ENCODE results near the gene ACACA.
"Not testable (repeated sequence)": the region's sequence is repeated elsewhere in the genome, so short reads cannot be mapped to it uniquely, and the experiment has no call there.

The ACACA gene

GRCh38 chr17:37082311-37082860 lies 324.2 kb downstream of the ACACA start:
- TF ChIP-seq CTCF (IDR thresholded peaks at IDR 0.05; ENCODE audit: low read depth, low read length, missing control alignments), result no peak
- no peak for DNase-seq (ENCODE audit: extremely low read depth, low read depth)
- no peak overlapping the region for H3K4me3 ChIP-seq (replicated peaks; ENCODE audit: low read depth, low read length)

GRCh38 chr17:37081287-37081686 lies 325.3 kb downstream of the ACACA start:
- no peak for DNase-seq (ENCODE audit: extremely low read depth, low read depth)
- no peak overlapping the region for H3K4me3 ChIP-seq (replicated peaks; ENCODE audit: low read depth, low read length)
- TF ChIP-seq CTCF (IDR thresholded peaks at IDR 0.05; ENCODE audit: low read depth, low read length, missing control alignments), result no peak

- H3K4me3 ChIP-seq (replicated peaks; ENCODE audit: low read depth, low read length), result no peak overlapping the region
- DNase-seq (ENCODE audit: extremely low read depth, low read depth), result no peak
- TF ChIP-seq CTCF (IDR thresholded peaks at IDR 0.05; ENCODE audit: low read depth, low read length, missing control alignments), result no peak
Measured at GRCh38 chr17:37079735-37080134, 326.9 kb downstream of the ACACA start.

GRCh38 chr17:37079065-37079708 lies 327.4 kb downstream of the ACACA start:
- no peak for DNase-seq (ENCODE audit: extremely low read depth, low read depth)
- no peak overlapping the region for H3K4me3 ChIP-seq (replicated peaks; ENCODE audit: low read depth, low read length)
- TF ChIP-seq CTCF (IDR thresholded peaks at IDR 0.05; ENCODE audit: low read depth, low read length, missing control alignments), result no peak

GRCh38 chr17:37073464-37073863 lies 333.2 kb downstream of the ACACA start:
- DNase-seq (ENCODE audit: extremely low read depth, low read depth), result not testable (repeated sequence)

GRCh38 chr17:37069087-37069486 lies 337.5 kb downstream of the ACACA start:
- H3K4me3 ChIP-seq (replicated peaks; ENCODE audit: low read depth, low read length), result no peak overlapping the region
- DNase-seq (ENCODE audit: extremely low read depth, low read depth), result no peak
- TF ChIP-seq CTCF (IDR thresholded peaks at IDR 0.05; ENCODE audit: low read depth, low read length, missing control alignments), result no peak

More at GRCh38 chr17:37073464-37073863, 333.2 kb downstream of the ACACA start:
- H3K4me3 ChIP-seq (replicated peaks; ENCODE audit: low read depth, low read length), result not testable (repeated sequence)

GRCh38 chr17:37068266-37068665 lies 338.4 kb downstream of the ACACA start:
- H3K4me3 ChIP-seq (replicated peaks; ENCODE audit: low read depth, low read length), result no peak overlapping the region
- no peak for DNase-seq (ENCODE audit: extremely low read depth, low read depth)
- TF ChIP-seq CTCF (IDR thresholded peaks at IDR 0.05; ENCODE audit: low read depth, low read length, missing control alignments), result no peak
